ENCODE data around the gene SGK1.

- TF ChIP-seq CTCF (IDR thresholded peaks at IDR 0.05; ENCODE audit: low read length) (no peak), EZH2 (IDR thresholded peaks at IDR 0.05; ENCODE audit: borderline replicate concordance, low read length) (no peak)
Observed at GRCh38 chr6:134182528-134182927, 135.4 kb downstream of the SGK1 start.
